GM21723 (cell line): Measurements from ENCODE around the gene CCDC28A.

ENCODE experiments used
- ATAC-seq: cut with Tn5 transposase; IDR thresholded peaks from one replicate; pipeline ENCODE4 v1.9.1; 2021; ENCODE audit warnings: mild to moderate bottlenecking, moderate library complexity; ENCODE audit not compliant: unreplicated experiment

The CCDC28A gene

GRCh38 chr6:138833816-138834539 is 60.4 kb downstream of the CCDC28A start:
- no peak for ATAC-seq

GRCh38 chr6:138837246-138837645 is 63.7 kb downstream of the CCDC28A start:
- ATAC-seq: no peak
